KBM-7 (cell line): ENCODE measurements around the gene JADE1.

Experiments
- DNase-seq: peaks from one replicate; pipeline ENCODE4 v3.0.0-alpha.2; 2015
- in situ Hi-C: fragments of 300-500 bp; cut with MboI; formaldehyde crosslinking; loops from 2 replicates; pipeline ENCODE4 v1.14.3; 2020; ENCODE audit warnings: low sequenced_read_pairs, low pct_unique_long_range_greater_than_20kb, mixed read lengths

JADE1 gene

DNA sequence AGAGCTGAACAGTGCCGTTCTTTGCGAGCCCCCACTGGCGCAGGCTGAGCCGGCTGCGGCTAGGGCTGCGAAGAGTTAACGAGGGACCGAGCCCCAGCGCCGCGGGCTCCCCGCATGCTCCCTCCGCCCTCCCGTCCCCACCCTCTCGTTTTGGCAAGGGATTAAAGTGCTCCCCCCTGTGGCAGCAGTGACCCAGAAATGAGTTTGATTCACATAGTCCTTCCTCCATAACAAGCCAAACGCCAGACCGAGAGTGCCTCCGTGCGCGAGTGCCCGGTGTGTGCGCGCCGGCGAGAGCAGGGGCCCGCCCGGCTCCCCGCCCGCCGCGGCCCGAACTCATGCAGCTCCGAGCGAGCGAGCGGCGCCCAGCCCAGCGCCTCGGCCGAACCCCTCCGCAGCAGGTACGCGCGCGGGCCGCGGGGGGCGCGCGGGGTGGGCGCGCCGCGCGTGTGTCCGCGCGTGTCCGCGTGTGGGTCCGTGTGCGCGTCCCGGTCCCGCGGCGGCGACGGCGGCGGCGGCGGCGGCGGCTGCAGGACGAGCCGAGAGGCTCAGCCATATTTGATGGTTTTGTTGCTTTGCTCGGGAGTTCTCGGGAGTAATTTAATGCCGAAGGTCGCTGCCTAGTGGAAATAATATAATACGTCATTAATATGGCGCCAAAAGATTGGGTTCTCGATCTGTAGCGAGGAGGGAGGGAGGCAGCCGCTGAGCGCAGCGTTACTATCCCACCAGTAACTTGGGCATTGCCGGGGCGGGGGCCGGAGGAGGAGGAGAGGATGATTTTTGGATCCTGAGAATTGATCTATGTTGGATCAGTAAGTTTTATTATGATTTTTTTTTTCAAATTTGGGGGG, at the start of gene JADE1:
JADE1 (plus strand) TSS at position 224 of the 854 bp plus-strand sequence. CDS start 22,059 bp downstream, outside the sequence.
- peak; percentile 97 for DNase-seq
- in situ Hi-C loops = no loop called here

DNA sequence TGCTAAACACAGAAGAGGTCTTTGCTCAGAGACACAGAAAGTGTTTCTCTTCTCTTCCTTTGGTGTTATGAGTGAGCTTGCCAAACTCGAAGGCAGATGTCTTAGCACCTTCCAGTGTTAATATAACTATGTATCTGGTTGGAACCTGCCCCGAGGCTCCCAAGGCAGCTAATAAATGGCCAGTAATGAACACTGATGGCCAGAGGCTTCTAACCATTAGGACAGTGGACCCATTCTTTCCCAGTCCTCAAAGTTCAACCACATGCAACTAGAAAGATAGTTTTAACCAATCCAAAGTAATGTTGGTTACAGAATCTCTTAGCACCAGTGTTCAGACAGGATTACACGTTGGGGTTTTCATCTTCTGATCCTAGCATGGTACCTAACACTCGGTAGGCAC, 42.7 kb upstream of the JADE1 start:
- DNase-seq = no peak
- in situ Hi-C loops = no loop called here

DNA sequence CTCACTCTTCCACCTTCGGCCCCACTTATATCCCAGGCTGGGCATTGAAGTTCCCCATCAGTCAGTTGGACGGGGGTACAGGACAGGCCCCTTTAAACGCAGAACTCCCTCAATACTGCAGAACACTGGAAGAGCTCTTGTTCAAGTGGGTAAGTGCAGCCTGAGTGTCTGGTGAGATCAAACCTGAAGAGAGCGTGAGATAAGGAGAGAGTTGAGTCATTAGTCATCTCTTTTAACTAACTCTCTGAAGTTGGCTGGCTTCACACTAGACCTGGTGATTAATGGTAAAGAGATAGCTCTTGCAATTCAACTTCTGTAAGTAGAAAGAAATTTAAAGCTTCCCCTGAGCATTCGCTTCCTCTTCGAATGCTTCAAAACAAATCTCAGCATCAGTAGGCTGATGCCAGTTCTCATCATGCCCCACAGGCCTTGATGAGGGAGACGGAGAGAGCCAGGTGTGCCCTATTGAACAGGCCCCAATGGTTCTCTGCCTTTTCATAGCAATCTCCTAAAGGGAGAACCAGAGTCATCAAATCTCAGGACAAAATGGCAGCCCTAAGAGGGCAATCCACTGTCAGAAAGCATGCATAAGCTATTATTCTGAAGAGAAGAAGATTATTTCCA, 41.0 kb upstream of the JADE1 start:
- in situ Hi-C loops = no loop called here
- DNase-seq = no peak

DNA sequence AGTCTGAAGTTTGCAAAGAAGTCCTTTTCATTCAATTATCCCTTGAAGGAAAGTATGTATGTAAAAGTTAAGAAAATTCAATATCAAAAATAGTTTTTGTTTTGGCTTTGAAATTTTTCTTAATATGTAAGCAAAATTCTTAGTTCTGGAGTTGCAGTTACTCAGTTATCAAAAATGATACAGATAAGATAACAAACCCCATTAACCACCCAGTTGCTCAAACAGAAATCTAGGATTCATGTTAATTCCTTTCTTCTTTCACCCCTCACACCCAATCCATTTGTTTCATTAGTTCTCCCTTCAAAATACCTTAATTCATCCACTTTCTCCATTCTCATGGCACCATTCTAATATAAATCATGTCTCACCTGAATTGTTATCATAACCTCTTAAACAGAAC, 40.5 kb upstream of the JADE1 start:
- no peak for DNase-seq
- in situ Hi-C loops = no loop called here

DNA sequence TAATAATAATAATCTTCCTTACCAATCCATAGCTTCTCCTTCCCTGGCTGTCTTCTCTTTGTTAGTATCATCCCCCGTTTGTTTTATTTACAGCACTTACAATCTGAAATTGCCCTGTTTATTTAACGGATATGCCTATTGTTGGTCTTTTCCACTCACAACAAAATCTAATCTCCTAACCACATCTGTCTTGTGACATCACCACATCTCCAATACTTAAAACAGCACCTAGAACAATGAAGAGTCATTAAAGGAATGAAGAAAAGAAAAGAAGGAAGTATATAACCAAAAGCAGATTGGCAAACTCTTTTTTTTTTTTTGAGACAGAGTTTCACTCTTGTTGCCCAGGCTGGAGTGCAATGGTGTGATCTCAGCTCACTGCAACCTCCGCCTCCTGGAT, 38.7 kb upstream of the JADE1 start:
- in situ Hi-C loops = no loop called here
- DNase-seq = peak; percentile 61

DNA sequence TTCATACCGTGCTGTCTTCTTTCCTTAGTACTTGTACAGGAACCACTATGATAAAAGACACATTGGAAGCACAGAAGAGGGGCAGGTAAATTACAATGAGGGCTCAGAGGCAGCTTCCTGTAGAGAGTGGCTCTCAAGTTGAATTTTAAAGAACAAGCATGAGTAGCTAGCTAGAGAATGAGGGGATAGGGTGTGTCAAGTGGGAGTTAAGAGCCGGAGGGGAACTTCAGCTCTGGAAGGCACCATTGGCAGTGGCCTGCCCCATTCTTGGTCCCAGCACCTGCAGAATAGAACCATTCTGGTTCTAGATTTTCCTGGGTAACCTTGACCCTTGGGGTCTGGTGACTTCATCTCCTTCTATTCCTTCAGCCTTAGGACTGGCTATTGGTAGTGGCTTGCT, 34.0 kb upstream of the JADE1 start:
- no peak for DNase-seq
- in situ Hi-C loops = no loop called here

DNA sequence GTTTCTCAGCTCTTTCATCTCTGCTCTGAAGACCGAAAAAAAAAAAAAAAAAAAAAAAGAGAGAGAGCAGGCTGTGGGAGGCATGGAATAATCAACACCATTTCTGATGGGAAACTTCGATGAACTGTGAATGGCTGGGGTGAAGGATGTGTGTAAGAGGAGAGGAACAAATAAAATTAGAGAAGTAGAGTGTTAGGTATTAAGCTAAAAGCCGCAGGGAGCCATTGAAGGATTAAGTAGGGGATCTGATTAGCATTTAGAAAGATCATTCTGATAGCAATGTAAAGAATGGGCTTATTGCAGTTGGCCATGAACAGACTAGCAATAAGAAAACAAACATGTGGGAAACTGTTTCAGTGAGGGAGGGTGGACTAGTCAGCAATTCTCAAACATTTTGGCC, 33.6 kb upstream of the JADE1 start:
- in situ Hi-C loops = no loop called here
- no peak for DNase-seq

DNA sequence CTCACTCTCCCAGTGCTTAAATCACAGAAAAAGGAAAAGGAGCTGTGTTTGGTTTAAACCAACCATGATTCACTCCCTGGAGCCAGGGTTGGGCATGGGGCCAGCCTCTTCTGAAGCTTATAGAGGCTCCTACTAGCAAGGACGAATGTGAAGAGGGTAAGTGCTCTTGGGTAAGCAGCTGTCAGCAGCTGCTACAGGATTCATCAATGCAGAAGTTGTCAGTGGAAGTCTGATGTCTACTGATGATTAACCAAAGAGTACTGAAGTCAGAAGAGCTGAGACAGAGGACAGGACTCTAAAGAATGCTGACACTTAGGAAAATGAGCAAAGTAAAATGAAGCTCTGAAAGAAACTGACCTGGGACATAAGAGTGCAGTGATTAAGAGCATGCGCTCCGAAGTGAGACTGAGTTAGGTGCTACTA, 32.7 kb upstream of the JADE1 start:
- in situ Hi-C loops = no loop called here
- no peak for DNase-seq

DNA sequence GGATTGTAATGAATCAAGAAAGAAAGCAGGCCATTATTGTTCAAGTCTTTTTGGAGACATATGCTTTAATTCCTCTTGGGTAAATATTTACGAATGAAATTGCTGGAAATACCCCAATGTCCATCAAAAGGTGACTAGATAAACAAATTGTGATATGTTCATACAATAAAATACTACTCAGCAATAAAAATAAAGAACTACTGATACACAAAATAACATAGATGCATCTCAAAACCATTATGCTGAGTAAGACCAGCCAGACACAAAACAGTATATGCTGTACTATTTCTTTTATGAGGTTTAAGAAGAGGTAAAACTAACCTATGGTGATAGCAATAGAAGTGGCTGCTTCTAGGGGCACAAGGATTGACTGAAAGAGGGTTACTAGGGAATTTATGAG, 28.8 kb upstream of the JADE1 start:
- no peak for DNase-seq
- in situ Hi-C loops = no loop called here

DNA sequence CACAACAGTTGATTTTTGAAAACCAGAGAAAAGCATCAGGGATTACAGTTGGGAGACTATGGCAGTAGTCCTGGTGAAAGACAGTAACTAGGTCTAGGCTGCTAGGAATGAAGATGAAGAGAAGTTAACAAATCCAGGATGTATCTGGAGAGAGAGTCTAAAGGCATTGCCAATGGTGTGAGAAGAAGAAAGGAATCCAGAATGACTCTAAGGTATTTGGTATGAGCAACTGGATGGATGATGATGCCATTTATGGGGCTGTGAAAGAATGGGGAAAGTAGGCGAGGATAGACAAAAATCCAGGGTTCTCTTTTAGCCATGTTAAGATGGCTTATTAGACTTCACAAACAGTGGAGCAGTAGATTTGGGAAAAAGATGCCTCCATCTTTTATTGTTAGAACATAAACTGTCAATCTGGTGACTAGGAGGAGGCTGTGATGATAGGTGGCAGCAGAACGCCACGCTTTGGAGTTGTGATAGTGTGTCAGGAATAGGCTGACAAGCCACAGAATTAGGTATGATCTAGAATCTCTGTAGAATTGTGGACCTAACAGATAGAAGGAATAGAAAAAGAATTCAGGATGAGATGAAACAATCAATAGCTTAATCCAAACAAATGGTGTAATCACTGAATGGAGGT, 27.3 kb upstream of the JADE1 start:
- DNase-seq = no peak
- in situ Hi-C loops = no loop called here

DNA sequence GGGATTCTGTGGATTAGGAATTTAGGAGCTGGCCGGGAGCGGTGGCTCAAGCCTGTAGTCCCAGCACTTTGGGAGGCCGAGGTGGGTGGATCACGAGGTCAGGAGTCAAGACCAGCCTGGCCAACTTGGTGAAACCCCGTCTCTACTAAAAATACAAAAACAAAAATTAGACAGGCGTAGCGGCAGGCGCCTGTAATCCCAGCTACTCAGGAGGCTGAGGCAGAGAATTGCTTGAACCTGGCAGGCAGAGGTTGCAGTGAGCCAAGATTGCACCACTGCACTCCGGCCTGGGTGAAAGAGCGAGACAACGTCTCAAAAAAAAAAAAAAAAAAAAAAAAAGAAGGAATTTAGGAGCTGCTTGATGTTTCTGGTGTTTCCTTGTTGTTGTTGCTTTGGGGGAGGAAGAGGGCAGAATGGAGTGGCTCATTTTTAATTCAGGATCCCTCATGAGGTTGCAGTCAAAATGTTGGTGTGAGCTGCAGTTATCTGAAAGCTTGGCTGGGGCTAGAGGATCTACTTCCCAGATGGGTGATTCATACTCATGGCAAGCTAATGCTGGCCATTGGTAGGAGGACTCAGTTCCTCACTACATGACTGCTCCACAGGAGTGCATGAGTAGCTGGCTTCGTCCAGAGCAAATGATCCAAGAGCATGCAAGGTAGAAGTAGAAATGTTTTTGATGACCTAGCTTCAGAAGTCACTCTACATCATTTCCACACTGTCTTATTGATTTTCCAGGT, 26.5 kb upstream of the JADE1 start:
- in situ Hi-C loops = no loop called here
- no peak for DNase-seq

DNA sequence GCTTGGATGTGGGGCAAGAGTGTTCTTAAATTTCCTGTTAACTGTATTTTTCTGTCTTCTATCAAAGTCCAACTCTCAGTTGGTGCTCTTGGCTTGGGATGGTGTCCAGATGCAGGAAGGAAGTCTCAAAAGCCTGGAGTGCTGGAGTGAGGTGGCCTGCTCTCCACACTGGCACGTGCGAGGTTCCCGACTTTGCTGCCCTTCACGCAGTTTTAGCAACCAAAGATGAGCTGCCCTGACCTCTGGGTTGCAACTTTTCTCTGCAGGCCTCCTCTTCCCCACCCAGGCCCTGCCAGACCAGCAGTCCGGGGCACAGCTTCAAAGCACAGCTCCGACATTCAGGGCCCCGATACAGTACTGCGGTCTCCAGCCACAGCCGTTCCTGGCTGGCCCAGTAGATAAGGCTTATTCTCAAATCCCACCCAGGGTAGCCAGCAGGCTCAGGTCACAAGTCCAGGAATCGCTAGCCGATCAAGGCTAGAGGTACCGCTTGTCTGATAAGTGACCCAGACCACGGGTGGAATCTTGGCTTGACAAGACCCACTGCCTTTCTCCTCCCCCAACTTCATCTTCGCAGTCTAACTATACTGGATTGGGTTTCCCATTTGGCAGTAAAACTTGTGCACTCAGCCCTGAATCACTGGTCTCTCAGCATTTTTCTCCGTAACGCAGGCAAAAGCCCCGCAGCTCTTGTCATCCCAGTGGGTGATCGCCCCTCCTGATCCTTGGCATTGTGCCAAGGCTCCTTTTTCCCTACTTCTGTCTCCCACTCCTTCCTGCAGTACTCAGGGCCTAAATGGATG, 21.8 kb upstream of the JADE1 start:
- in situ Hi-C loops = no loop called here
- no peak for DNase-seq

DNA sequence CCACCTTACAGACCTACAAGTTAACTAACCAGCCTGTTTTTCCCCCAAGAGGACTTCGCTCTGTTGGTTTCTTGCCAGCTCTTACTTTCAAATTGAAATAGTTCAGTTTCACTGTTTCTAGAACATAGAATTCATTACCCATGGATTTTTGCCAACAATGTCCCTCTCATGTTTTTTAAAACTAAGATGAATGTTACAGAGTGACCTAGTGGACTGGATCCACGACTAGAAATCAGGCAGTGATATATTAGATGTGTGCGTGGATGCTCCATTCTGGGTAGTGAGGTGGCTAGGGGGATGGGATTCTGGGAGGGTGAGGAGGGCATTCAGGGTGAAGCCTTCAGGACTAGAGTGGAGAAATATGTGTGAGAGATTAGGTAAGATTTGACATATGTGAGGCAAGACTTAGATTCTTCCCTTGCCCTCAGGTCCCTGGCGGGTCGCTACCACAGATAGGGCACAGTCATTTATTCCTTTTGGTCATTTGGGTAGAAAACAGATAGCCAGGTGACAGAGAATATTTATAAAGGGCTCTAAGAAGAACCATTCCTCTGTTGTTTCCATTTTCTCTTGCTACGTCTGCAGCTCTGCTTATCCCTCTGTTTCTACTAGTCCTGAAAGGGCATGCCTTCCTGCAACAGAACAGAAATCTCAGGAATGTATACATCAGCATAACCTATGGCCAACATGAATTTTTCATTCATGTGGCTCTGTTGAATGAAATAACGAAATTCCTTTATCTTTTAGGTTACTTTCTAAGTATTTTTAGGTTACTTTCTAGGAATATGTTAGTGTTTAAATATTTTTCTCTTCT, 15.4 kb upstream of the JADE1 start:
- DNase-seq = no peak
- in situ Hi-C loops = no loop called here

DNA sequence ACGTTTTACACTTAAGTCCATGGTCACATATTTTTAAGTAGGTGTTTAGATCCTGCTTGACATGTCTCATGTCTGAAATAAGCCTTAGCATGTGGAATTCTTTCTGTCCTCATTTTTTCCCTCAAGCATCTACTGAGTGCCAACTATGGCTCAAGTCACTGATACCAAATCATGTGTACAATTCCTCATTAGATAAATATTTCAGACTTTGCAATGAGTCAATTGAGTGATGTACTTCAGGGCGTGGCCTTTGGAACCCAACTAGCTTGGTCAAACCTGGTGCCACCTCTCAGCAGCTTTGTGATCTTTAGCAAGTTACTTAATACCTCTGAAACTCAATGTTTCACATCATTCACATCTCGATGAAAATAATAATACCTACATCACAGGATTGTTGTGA, 12.6 kb upstream of the JADE1 start:
- DNase-seq = no peak
- in situ Hi-C loops = no loop called here

DNA sequence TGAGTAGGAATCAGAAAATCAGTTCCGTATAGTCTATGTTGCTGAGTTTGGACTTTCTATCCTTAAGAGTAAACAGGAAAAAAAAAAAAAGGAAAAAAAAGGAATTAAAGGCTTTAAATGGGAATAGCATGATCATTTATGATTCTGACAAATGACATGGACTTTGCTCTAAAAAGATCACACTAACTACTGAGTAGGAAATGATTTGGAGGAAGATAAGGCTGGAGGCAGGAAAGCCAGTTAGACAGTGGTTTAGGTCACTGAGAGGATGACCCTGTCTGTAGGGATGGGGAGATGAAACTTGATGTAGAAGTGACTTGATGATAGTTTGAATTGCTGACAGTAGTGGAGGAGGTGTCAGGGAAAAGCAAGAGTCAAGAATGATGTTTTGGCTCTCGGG, 9.2 kb upstream of the JADE1 start:
- in situ Hi-C loops = no loop called here
- no peak for DNase-seq

DNA sequence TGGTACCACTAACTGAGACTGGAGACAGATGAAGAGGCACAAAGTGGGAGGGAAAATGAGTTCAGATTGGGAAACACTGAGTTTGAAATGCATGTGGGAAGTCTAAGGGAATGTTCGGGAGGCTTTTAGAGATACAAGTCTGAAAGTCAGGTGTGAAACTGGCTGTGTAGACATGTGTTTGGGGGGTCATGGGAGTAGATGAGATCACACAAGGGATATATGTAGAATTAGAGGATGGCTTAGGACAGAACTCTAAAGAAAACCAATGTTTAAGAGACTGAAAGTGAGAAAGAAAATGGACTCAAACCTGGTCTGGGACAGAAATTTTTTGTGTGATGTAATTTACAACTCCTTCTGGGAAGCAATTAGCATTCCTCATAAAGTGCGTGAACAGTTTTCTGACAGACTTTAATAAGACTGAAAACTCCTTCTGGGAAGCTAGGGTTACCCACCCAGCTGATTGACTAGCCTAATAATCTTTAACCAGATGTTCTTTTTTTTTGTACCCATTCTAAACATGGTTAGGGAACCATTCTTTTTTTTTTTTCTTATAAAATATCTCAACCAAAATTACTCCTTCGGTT, 8.7 kb upstream of the JADE1 start:
- no peak for DNase-seq
- in situ Hi-C loops = no loop called here

DNA sequence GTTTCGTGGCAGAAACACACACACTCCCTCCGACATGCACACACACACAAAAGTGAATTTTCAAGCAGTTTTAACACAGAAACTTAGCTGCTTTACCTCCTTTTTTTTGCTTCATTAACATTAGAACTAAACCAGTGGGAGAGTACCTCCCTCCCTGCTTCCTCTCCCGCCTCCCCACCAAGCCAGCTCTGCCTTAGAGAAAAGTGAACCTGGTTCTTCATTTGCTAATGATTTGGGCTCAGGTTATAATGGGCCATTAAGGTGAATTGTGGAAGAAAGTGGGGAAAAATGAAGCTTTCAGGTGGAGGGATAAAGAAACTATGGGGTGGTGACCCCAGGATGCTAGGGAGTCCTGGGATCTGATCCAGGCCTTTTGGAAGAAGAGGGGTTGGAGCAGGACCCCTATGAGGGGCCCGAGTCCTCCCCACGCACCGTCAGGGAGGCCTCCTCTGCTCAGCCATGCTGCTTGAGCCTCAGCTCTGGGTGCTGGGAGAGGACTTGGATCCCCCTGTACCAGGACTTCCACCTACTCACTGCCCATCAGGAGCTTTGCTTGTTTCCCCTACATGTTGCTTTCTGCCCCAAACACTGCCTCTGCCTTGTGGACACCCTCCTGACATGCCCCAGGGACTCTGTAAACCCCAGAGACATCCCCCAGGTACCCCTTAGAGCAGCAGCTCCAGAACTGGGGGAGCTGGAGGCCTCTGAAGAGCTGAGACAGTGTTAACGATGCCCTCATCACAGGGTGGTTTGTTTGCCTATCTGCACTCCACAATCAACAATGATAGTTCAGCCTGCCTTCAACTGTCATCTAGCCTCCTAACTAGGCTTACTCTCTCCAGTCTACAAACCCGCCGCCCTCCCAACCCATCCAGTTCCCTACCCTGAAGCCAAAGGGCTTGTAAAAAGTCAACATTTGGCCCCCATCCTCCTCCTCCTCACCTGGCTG, 6.5 kb upstream of the JADE1 start:
- in situ Hi-C loops = no loop called here
- no peak for DNase-seq
